WI38 (cell line): ENCODE results near the gene GTF2A1.

Experiments used
- H3K4me3 ChIP-seq: 2 replicates; pipeline ENCODE4 v1.5.1; 2011; ENCODE audit warnings: low read depth, mild to moderate bottlenecking, control low read depth, low read length
- CTCF ChIP-seq: IDR thresholded peaks from 2 replicates; pipeline ENCODE4 v1.5.1; 2012; ENCODE audit warnings: low read depth, mild to moderate bottlenecking, control low read depth, low read length

GTF2A1 gene

GRCh38 chr14:81219759-81220579 lies 790 bp downstream of the GTF2A1 start:
- TF ChIP-seq CTCF = no peak
- peak overlapping the region; percentile 89 for H3K4me3 ChIP-seq

- no peak for TF ChIP-seq CTCF
- H3K4me3 ChIP-seq = peak overlapping the region; percentile 89
These were observed 1.5 kb downstream of the GTF2A1 start for GRCh38 chr14:81219210-81219758.

- no peak overlapping the region for H3K4me3 ChIP-seq
- TF ChIP-seq CTCF = peak; percentile 17; the same call in 1 of the 2 replicates
These were observed 8.9 kb downstream of the GTF2A1 start for GRCh38 chr14:81211844-81212243.

- TF ChIP-seq CTCF = no peak
- no peak overlapping the region for H3K4me3 ChIP-seq
These were observed 11.5 kb downstream of the GTF2A1 start for GRCh38 chr14:81209167-81209836.

- TF ChIP-seq CTCF = no peak
- H3K4me3 ChIP-seq = no peak overlapping the region
These were observed 12.3 kb downstream of the GTF2A1 start for GRCh38 chr14:81208489-81208888.

- no peak for TF ChIP-seq CTCF
- H3K4me3 ChIP-seq = no peak overlapping the region
These were observed 14.6 kb downstream of the GTF2A1 start for GRCh38 chr14:81206115-81206514.

- no peak for TF ChIP-seq CTCF
- H3K4me3 ChIP-seq = no peak overlapping the region
These were observed 15.1 kb downstream of the GTF2A1 start for GRCh38 chr14:81205639-81206038.
